Glutamatergic neuron (in vitro differentiated cells): ENCODE results near the gene PAGE1. TPM values are rescaled to one million over a fixed set of nuclear protein-coding genes. Genes with fewer than 3 reads are reported as not detected.
"Not testable (repeated sequence)": the region's sequence is repeated elsewhere in the genome, so short reads cannot be mapped to it uniquely, and the experiment has no call there.

Experiments
- DNase-seq: peaks from one replicate; pipeline ENCODE4 v3.0.0; 2022
- H3K27ac Mint-ChIP-seq: one replicate; pipeline ENCODE4 v1.8.0; 2020; ENCODE audit warnings: mild to moderate bottlenecking, mixed read lengths, inconsistent platforms; ENCODE audit not compliant: unreplicated experiment
- H3K27me3 Mint-ChIP-seq: one replicate; pipeline ENCODE4 v1.8.0; 2020; ENCODE audit warnings: mild to moderate bottlenecking, moderate library complexity, mixed read lengths, inconsistent platforms; ENCODE audit not compliant: unreplicated experiment
- H3K36me3 Mint-ChIP-seq: one replicate; pipeline ENCODE4 v1.8.0; 2020; ENCODE audit warnings: mild to moderate bottlenecking, mixed read lengths, inconsistent platforms; ENCODE audit not compliant: unreplicated experiment
- H3K4me1 Mint-ChIP-seq: one replicate; pipeline ENCODE4 v1.8.0; 2020; ENCODE audit warnings: mild to moderate bottlenecking, low read depth, mixed read lengths, inconsistent platforms; ENCODE audit not compliant: unreplicated experiment
- H3K4me3 Mint-ChIP-seq: one replicate; pipeline ENCODE4 v1.8.0; 2020; ENCODE audit warnings: mild to moderate bottlenecking, mixed read lengths, inconsistent platforms; ENCODE audit not compliant: unreplicated experiment
- H3K9me3 Mint-ChIP-seq: one replicate; pipeline ENCODE4 v1.8.0; 2020; ENCODE audit warnings: mild to moderate bottlenecking, moderate library complexity, mixed read lengths, inconsistent platforms; ENCODE audit not compliant: unreplicated experiment
- long read RNA-seq: library from polyadenylated mRNA; unstranded; transcript quantifications from one replicate; pipeline ENCODE4 v2.0.0, GENCODE V29; 2020; ENCODE audit not compliant: unreplicated experiment
- total RNA-seq: library from RNA; stranded (reverse); fragmentation: NEBNext Ultra II Directional; extraction: Animal tissue kit (Norgen Biotek cat#: 25700); gene quantifications from one replicate; pipeline ENCODE4 v1.2.1, GENCODE V29; 2021; ENCODE audit not compliant: unreplicated experiment
- TF ChIP-seq, protein P1 (sequence below): fragments of 200-600 bp; sonication (generic); IDR thresholded peaks from one replicate; pipeline ENCODE4 v1.5.0; 2021; ENCODE audit not compliant: partially characterized antibody, unreplicated experiment

The PAGE1 gene, protein sequence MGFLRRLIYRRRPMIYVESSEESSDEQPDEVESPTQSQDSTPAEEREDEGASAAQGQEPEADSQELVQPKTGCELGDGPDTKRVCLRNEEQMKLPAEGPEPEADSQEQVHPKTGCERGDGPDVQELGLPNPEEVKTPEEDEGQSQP
- total RNA-seq, result not detected
- long read RNA-seq, result 0 reads

DNA sequence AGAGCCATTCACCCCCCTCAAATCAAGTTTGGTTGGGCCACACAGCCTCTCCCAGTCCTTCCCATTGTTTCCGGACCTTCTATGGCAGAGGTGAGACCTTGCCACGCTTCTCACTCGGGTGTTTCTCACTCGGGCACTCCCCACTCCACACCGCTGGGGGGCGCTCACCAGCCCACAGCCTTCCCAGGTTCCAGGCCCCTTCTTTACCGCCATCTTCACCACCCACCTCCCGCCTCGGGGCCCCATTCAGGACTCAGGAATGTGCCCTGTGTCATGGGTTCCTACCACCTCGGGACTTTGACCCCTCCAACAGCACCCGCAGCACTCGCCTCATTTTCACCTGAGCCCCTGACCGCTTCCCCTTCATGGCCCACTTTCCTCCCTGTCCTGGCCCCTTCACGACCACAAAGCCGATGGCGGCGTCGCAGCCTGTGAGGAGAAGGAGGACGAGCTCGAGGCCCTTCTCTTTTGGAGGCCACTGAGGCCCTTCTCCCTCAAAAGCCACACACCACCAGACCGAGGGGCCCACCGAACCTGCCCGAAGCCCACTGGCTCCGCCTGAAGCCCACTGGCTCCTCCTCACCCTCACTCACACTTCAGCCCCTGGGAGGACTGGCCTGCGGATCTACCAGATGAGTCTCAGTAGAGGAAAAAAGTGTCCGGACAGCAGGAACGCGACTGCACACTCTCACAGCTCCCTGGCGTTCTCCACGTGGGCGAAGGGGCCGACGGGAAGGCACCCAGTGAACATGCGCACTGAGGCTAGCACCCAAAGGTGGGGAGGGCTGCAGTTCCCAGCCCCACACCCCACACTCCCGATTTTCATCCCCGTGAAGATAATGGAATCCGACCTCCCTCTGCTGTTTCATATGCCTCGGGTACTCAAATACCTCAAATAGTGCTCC is at the start of gene PAGE1:
Gene PAGE1 (minus strand): TSS at position 709 of the 905 bp plus-strand sequence. CDS start 1,214 bp downstream, outside the sequence.
- Mint-ChIP-seq H3K4me1 (no peaks in the 10 kb centered on the region), H3K4me3 (no peak within 1 kb of the TSS), H3K9me3 (no peaks in the 10 kb centered on the region)

DNA sequence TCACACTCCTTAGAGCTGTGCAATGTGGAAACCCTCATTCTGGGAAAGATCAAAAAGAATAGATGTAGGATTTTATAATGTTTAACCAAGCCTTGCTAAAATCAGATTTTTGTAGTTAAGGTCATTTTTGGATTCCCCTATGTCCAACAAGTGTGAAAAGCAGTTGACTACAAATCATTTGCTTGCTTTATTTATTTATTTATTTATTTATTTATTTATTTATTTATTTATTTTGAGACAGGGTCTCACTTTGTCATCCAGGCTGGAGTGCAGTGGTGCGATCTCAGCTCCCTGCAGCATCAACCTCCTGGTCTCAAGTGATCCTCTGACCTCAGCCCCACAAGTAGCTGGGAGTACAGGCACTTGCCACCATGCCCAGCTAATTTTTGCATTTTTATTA is 45.7 kb upstream of the PAGE1 start:
- H3K4me3 Mint-ChIP-seq, H3K9me3 Mint-ChIP-seq, H3K27me3 Mint-ChIP-seq, H3K4me1 Mint-ChIP-seq, DNase-seq, H3K36me3 Mint-ChIP-seq, H3K27ac Mint-ChIP-seq: not testable (repeated sequence)

More for the DNA sequence above, at the start of gene PAGE1:
- TF ChIP-seq, protein P1, sequence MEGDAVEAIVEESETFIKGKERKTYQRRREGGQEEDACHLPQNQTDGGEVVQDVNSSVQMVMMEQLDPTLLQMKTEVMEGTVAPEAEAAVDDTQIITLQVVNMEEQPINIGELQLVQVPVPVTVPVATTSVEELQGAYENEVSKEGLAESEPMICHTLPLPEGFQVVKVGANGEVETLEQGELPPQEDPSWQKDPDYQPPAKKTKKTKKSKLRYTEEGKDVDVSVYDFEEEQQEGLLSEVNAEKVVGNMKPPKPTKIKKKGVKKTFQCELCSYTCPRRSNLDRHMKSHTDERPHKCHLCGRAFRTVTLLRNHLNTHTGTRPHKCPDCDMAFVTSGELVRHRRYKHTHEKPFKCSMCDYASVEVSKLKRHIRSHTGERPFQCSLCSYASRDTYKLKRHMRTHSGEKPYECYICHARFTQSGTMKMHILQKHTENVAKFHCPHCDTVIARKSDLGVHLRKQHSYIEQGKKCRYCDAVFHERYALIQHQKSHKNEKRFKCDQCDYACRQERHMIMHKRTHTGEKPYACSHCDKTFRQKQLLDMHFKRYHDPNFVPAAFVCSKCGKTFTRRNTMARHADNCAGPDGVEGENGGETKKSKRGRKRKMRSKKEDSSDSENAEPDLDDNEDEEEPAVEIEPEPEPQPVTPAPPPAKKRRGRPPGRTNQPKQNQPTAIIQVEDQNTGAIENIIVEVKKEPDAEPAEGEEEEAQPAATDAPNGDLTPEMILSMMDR, result no peak
- no peaks in the 10 kb centered on the region for H3K27me3 Mint-ChIP-seq
- DNase-seq, result no peak
- no peaks in the 10 kb centered on the region for H3K36me3 Mint-ChIP-seq
- no peak within 1 kb of the TSS for H3K27ac Mint-ChIP-seq

DNA sequence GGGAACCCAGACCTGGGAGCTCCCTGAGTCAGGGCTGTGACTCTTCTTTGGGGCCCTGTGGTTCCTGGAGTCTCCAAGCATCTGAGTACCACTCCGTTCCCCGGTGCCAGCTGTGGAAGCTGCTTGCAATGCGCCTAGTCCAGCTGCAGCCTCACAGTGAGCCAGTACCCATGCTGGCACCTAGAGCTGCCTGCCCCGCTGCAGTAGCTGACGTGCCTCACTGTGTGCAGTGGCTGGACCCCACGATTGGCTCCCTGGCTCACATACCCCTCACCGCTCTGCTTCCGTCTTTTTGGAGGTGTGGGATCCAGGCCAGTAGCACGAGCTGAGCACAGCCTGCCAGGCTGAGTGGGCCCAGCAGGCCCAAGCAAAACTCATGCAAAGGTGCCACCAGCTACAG is 32.1 kb upstream of the PAGE1 start:
- H3K4me1 Mint-ChIP-seq, result peaks cover 3% of the 10 kb centered on the region
- TF ChIP-seq, protein P1, result no peak
- no peak overlapping the region for H3K4me3 Mint-ChIP-seq
- peaks cover 5% of the 10 kb centered on the region for H3K27me3 Mint-ChIP-seq
- peaks cover 2% of the 10 kb centered on the region for H3K9me3 Mint-ChIP-seq
- no peaks in the 10 kb centered on the region for H3K36me3 Mint-ChIP-seq
- no peak for DNase-seq
- H3K27ac Mint-ChIP-seq, result no peak overlapping the region

DNA sequence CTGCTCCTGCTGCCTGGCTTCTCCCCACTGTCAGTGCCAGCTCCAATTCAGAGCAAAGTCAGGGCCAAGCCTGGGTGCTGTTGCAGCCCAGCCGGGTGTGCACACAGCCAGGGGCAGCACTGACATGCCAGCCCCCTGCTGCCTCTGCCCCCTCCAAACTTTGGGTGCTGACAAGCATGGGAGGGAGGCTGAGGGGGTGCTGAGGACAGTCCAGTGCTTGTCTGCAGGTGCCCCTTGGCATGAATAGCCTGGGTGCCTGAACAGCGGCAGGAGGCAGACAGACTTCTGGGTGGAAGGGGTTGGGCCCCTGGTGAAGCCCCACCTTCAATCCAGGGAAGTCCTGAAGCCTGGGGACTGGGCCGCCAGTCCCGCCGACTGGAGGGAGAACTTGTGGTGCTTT is 31.2 kb upstream of the PAGE1 start:
- peaks cover 2% of the 10 kb centered on the region for H3K9me3 Mint-ChIP-seq
- peaks cover 5% of the 10 kb centered on the region for H3K27me3 Mint-ChIP-seq
- no peaks in the 10 kb centered on the region for H3K36me3 Mint-ChIP-seq
- H3K4me1 Mint-ChIP-seq, result peaks cover 3% of the 10 kb centered on the region
- TF ChIP-seq, protein P1, result no peak
- no peak overlapping the region for H3K4me3 Mint-ChIP-seq
- no peak for DNase-seq
- no peak overlapping the region for H3K27ac Mint-ChIP-seq

DNA sequence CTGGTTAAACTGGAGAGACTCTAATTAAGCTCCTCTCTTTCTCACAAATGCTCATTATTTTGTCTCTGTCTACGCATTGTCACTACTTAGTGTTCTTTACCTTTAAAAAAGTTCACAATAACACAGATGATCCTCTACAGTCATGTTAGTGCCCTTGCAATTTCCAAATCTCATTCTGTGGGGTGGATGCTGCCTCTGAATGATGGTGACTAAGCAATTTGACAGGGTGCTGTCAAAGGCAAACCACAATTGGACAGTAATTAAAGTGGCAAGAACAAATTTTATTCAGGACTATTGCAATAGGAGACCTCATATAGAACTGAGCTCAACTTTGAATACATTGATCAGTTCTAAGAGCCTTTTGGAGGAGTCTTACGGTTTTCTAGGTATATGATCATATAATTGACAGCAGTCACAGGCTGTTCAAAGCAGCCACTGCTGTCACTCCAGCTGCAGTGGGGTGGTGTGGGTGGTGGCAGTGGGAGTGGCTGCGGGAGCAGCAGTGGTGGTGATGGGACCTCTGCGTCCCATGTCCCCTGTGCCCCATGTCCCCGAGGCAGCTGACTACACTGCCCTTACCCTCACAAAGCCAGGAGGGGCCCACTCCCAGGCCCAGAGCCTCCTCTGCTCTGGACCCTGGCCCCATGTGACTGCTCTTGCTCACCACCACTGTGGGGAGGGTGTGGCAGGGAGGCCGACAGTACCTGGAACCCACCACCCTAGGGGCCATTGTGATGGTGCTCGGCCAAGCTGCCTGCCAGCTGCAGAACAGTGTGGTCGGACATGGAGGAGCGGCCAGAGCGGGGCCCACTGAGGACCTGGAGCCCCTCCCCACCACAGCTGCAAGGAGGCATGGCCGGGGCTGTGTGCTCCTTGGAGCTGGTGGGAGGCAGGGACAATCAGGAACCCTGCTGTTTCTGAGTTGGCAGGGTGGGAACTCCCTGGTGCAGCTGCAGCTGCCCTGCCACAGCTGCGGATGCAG is 30.4 kb upstream of the PAGE1 start:
- Mint-ChIP-seq H3K27ac (no peak overlapping the region), H3K27me3 (peaks cover 5% of the 10 kb centered on the region), H3K36me3 (no peaks in the 10 kb centered on the region), H3K4me1 (peaks cover 3% of the 10 kb centered on the region), H3K9me3 (peaks cover 2% of the 10 kb centered on the region), H3K4me3 (no peak overlapping the region)
- TF ChIP-seq, protein P1, result no peak
- no peak for DNase-seq
